GM18909 (cell line): ENCODE measurements around the gene ANKRD28.
A peak's percentile ranks its signal among the peaks of the same experiment; 100 is the strongest.

ENCODE experiments used
- ATAC-seq: cut with Tn5 transposase; IDR thresholded peaks from one replicate; pipeline ENCODE4 v1.9.1; 2021; ENCODE audit warnings: mild to moderate bottlenecking; ENCODE audit not compliant: unreplicated experiment, poor library complexity

Gene ANKRD28

DNA sequence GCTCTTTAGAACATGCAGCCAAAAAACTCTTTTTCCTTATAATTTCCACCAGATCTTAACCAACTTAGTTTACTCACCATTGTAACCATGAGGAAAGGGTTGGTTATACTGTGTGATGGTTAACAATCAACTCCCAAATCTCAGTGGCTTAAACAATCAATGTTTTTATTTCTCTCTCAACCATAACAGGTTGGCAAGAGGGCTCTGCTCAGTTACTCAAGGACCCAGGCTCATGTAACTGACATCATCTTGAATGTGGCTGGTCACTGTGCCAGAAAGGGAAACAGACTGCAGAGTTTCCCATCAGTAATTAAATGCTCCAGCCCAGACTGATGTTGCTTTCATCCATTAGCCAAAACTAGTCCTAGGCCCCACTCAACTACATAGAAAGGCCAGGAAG is 69.0 kb downstream of the ANKRD28 start:
- no peak for ATAC-seq

GRCh38 chr3:15726881-15727280 is 70.9 kb downstream of the ANKRD28 start:
- ATAC-seq: no peak

GRCh38 chr3:15726043-15726442 is 71.7 kb downstream of the ANKRD28 start:
- ATAC-seq: peak; percentile 83

DNA sequence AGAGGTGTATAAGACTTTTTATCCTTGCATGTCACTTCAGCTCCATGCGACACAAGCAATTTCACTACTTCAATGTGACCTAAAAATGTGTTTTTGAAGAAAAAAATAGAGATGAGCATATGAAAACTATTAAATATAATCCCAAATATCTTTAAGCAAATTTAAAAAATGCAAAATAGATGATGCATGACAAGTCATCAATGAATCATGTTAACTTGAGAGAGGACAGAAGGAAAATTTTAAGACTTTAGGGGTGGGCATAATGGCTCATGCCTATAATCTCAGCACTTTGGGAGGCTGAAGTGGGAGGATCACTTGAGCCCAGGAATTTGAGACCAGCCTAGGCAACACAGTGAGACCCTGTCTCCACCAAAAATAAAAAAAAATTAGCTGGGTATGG is 73.3 kb downstream of the ANKRD28 start:
- no peak for ATAC-seq

- no peak for ATAC-seq
These were observed 74.2 kb downstream of the ANKRD28 start for GRCh38 chr3:15723624-15723884.

GRCh38 chr3:15722877-15723623 is 74.7 kb downstream of the ANKRD28 start:
- no peak for ATAC-seq

GRCh38 chr3:15716178-15716577 is 81.6 kb downstream of the ANKRD28 start:
- no peak for ATAC-seq

- no peak for ATAC-seq
These were observed 83.3 kb downstream of the ANKRD28 start for GRCh38 chr3:15714448-15714847.

DNA sequence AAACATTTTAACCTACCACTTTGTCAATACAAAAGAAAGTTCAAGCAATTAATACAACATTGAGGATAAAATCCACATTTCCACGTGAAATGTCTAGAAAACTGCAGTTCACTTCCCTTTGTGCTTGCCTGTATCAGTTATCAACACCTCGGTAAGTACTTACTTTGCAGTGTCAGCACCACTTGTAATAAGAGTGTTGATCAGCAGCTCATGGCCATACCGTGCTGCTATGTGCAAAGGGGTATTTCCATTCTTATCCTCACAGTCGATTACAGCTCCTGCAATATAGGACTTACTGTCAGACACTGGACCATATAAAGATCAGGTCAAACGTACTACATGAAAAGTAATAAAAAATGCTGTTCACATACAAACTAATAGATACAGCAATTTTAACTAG is 84.4 kb downstream of the ANKRD28 start:
- ATAC-seq: no peak

GRCh38 chr3:15711281-15711680 is 86.5 kb downstream of the ANKRD28 start:
- ATAC-seq: no peak

DNA sequence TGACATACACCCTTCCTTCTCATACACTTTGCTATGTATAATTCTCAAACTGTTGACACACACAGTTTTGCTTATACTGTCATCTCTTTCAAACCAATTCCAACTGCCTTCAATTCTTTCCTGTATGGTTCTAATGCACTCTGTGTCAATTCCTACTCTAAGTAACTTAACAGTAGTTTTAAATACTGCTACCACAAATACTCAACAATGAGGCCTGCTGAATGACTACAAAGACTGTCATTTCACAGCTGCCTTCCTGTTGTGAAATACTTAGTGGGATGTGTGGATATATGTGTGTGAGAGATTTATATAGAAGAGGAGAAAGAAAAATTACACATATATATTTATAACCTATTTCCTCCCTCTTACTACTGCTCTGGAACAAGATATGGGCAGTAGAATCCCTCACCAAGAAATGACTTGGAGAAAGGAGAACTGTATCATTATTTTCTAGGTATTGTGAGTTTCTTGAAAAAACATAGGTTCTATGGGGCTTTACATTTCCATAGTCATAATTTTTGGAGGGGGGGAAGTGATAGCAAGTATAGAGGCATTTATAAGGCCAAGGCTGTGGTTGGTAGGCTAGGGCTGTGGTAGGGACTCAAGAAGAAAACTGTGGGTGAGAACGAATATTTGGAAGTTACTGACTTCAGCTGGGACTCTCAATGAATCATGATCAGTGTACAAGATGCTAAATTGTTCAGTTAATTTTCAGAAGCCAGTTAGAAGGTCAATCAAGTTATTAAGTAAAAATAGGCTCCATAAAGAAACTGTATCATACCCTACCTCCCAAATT is 88.7 kb downstream of the ANKRD28 start:
- ATAC-seq: no peak

- no peak for ATAC-seq
These were observed 90.0 kb downstream of the ANKRD28 start for GRCh38 chr3:15707779-15708178.

GRCh38 chr3:15703346-15703745 is 94.4 kb downstream of the ANKRD28 start:
- ATAC-seq: no peak

GRCh38 chr3:15694628-15695027 is 103.2 kb downstream of the ANKRD28 start:
- no peak for ATAC-seq

GRCh38 chr3:15693355-15693754 is 104.4 kb downstream of the ANKRD28 start:
- ATAC-seq: no peak

GRCh38 chr3:15690748-15691147 is 107.0 kb downstream of the ANKRD28 start:
- ATAC-seq: no peak

GRCh38 chr3:15690230-15690629 is 107.5 kb downstream of the ANKRD28 start:
- no peak for ATAC-seq

DNA sequence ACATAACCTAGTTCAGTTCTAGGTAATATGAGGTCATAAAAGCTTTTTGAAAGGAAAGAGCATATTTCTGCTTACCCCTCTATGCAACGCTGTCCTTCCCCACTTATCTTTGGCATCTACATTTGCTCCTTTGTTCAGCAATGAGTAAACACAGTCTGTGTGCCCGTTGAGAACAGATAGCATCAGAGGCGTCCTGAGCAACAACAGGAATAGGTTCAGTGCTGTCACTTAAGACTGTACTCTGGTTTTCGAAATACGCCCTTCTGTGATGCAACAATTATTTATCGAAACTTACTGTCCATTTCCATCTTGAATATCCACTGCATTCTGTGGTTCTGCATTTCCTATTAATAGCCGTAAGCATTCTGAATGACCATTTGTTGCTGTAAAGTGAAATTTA is 111.9 kb downstream of the ANKRD28 start:
- ATAC-seq: no peak

DNA sequence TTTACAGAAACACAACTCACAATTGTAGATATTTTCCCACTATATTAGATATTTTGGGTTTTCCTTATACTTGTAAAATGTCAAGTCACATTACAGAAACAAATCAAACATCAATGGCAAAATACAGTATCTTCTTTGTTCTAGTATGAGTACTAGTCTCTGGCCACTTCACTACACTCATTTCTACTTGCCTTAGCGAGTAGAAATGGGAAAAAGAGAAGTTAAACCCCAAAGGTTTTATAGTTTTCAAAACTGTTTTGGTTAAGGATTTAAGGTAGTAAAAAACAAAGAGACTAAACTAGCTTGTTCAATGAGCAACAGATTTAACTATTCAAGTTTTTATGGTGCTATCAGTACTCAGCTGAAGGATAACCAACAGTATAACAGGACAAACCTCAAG is 114.5 kb downstream of the ANKRD28 start:
- ATAC-seq: no peak

DNA sequence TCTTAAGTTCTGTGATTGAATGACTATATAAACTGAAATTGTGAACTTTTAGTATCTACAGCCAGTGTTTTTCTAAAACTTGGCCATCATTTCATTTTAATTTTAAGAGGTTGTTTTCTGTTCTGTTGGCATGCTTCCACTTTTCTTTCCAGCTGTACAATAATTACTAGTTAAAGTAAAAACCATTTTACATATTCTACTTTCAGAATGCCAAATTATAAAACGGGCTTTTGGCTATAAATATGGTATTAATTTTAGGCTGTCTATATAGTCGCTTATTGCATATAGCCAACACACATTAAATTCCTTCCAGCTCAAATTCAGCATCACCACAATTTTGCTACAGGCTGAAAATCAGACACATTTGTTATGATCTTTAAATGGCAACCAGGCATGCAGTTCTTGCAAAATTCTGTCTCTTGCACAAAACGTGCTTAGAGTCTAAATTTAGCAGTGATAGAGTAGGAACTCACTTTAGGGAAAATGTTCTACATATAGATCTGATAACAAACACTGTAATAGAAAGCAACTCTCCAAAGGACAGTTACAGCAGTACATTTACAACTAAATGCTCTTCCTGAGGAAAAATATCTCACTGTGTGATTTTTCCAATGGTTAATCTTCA is 115.1 kb downstream of the ANKRD28 start:
- ATAC-seq: no peak

DNA sequence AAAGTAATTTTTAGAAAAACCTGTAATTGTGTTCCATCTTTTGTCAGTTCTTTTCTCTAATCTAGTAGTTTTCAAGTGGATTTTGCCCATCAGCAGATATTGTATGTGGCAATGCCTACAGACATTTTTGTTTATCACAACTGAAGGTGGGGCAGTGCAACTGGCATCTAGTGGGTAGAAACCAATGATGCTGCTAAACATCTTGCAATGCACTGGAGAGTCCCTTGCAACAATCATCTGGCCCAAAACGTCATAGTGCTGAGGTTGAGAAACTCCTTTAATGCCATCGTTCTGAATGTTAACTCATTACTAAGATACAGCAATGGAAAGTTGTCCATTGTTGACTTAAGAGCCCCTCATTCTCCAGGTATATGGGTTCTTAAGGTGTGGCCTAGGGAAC is 116.1 kb downstream of the ANKRD28 start:
- ATAC-seq: no peak

GRCh38 chr3:15679306-15679705 is 118.5 kb downstream of the ANKRD28 start:
- ATAC-seq: no peak
